Ishikawa (cell line): ENCODE results near the gene SLC6A6.

ENCODE experiments used
- CEBPB ChIP-seq: IDR thresholded peaks from 2 replicates; pipeline ENCODE4 v1.6.1; 2012
- EP300 ChIP-seq: IDR thresholded peaks from 2 replicates; pipeline ENCODE4 v1.6.1; 2012; ENCODE audit warnings: borderline replicate concordance
- MAX ChIP-seq: IDR thresholded peaks from 2 replicates; pipeline ENCODE4 v1.6.1; 2012
- RAD21 ChIP-seq: IDR thresholded peaks from 2 replicates; pipeline ENCODE4 v1.6.1; 2012; ENCODE audit warnings: low read depth
- REST ChIP-seq: IDR thresholded peaks from 2 replicates; pipeline ENCODE4 v1.6.1; 2012; ENCODE audit warnings: low read depth, mild to moderate bottlenecking
- TEAD4 ChIP-seq: IDR thresholded peaks from 2 replicates; pipeline ENCODE4 v1.6.1; 2012
- YY1 ChIP-seq: IDR thresholded peaks from 2 replicates; pipeline ENCODE4 v1.6.1; 2012; ENCODE audit warnings: low read depth
- TF ChIP-seq, protein P1 (sequence below): IDR thresholded peaks from 2 replicates; pipeline ENCODE4 v1.6.1; 2012

GRCh38 chr3:14517601-14518431, 115.4 kb downstream of the SLC6A6 start:
- no peak for TF ChIP-seq REST
- TF ChIP-seq, protein P1, sequence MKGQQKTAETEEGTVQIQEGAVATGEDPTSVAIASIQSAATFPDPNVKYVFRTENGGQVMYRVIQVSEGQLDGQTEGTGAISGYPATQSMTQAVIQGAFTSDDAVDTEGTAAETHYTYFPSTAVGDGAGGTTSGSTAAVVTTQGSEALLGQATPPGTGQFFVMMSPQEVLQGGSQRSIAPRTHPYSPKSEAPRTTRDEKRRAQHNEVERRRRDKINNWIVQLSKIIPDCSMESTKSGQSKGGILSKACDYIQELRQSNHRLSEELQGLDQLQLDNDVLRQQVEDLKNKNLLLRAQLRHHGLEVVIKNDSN, result no peak
- no peak for TF ChIP-seq TEAD4
- no peak for TF ChIP-seq MAX
- TF ChIP-seq RAD21, result no peak
- TF ChIP-seq EP300, result no peak
- no peak for TF ChIP-seq YY1
- TF ChIP-seq CEBPB, result no peak
